NB4 (cell line): ENCODE results near the gene KIAA0930.

ENCODE experiments used
- CTCF ChIP-seq: IDR thresholded peaks from one replicate; pipeline ENCODE4 v1.5.1; 2012; ENCODE audit warnings: low read depth, low read length
- POLR2A ChIP-seq: IDR thresholded peaks from 2 replicates; pipeline ENCODE4 v1.6.1; 2011; ENCODE audit warnings: mild to moderate bottlenecking; ENCODE audit not compliant: insufficient read length; ENCODE audit errors: extremely low read depth

DNA sequence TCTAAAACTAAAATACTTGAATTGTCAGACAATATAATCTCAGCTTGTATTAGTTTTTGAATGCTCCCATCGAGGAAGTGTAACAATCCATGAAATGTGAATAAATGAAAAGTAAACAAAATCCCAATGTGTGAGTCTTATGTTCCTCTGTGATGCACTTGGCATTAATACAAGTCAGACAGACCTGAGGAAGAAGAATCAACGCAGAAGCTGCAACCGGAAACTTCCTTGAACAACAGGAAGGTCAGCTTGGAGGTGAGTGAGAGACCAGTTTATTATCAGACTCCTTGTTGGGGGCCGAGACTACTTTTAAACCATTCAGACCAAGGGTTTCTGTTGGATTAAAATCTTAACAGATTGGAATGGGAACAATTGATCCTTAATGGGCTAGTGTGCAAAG lies 52.8 kb downstream of the KIAA0930 start:
- no peak for TF ChIP-seq CTCF
- no peak for TF ChIP-seq POLR2A
